GM12878 (cell line): Measurements from ENCODE around the gene NPRL2. TPM values are rescaled to one million over a fixed set of nuclear protein-coding genes. Genes with fewer than 3 reads are reported as not detected.
A peak's percentile ranks its signal among the peaks of the same experiment; 100 is the strongest.

ENCODE experiments used
- ASH2L ChIP-seq: fragments of 300-600, 200-600 bp; sonication (generic); IDR thresholded peaks from 2 replicates; pipeline ENCODE4 v1.6.1; 2017; ENCODE audit warnings: low read depth, mild to moderate bottlenecking, borderline replicate concordance
- CREB1 ChIP-seq: IDR thresholded peaks from 2 replicates; pipeline ENCODE4 v1.6.1; 2012; ENCODE audit warnings: low read depth, mild to moderate bottlenecking, inconsistent platforms
- CTCF ChIP-seq, 3 experiments: IDR thresholded peaks in 2 of 3; conservative IDR thresholded peaks in 1 of 3; 2 replicates each; pipeline ENCODE4 v1.5.1; 2011; ENCODE audit warnings: low read depth in 3 of 3, low read length in 3 of 3, mild to moderate bottlenecking in 3 of 3, control low read depth in 2 of 3, moderate library complexity in 2 of 3, inconsistent platforms in 1 of 3, mixed read lengths in 1 of 3; ENCODE audit not compliant: control insufficient read depth in 2 of 3, insufficient read depth in 1 of 3; ENCODE audit errors: extremely low read depth in 1 of 3
- EED ChIP-seq: sonication (generic); IDR thresholded peaks from 2 replicates; pipeline ENCODE4 v1.6.1; 2016; ENCODE audit warnings: antibody characterized with exemption, low read depth
- EGR1 ChIP-seq, 2 experiments: IDR thresholded peaks; 1 replicate in 1 of 2; 2 replicates in 1 of 2; pipeline ENCODE4 v1.6.1; 2011 to 2012; ENCODE audit warnings: low read depth in 2 of 2, low read length in 2 of 2, borderline replicate concordance in 1 of 2, mild to moderate bottlenecking in 1 of 2, moderate library complexity in 1 of 2
- ETV6 ChIP-seq, 2 experiments: fragments of 450-650 bp in 1 of 2; IDR thresholded peaks in 1 of 2; conservative IDR thresholded peaks in 1 of 2; 2 replicates each; pipeline ENCODE4 v1.6.1; 2014; ENCODE audit warnings: antibody characterized with exemption in 1 of 2, borderline replicate concordance in 1 of 2, low read depth in 1 of 2, mild to moderate bottlenecking in 1 of 2, moderate library complexity in 1 of 2
- HCFC1 ChIP-seq: fragments of 150-350 bp; IDR thresholded peaks from 2 replicates; pipeline ENCODE4 v1.6.1; 2014; ENCODE audit warnings: low read length
- HDAC6 ChIP-seq: fragments of 200-600 bp; sonication (generic); IDR thresholded peaks from one replicate; pipeline ENCODE4 v1.8.0; 2017; ENCODE audit warnings: antibody characterized with exemption; ENCODE audit not compliant: unreplicated experiment
- KAT2A ChIP-seq: conservative IDR thresholded peaks from 2 replicates; pipeline ENCODE4 v1.6.1; 2011; ENCODE audit warnings: low read depth, low read length; ENCODE audit not compliant: control insufficient read depth
- MYC ChIP-seq: IDR thresholded peaks from 2 replicates; pipeline ENCODE4 v1.6.1; 2011; ENCODE audit warnings: mild to moderate bottlenecking, low read length, moderate library complexity, inconsistent platforms; ENCODE audit not compliant: insufficient read depth, insufficient replicate concordance, insufficient read length, severe bottlenecking
- NR2F1 ChIP-seq: fragments of 450-650 bp; conservative IDR thresholded peaks from 2 replicates; pipeline ENCODE4 v1.6.1; 2017; ENCODE audit warnings: mild to moderate bottlenecking
- PAX8 ChIP-seq: fragments of 450-650 bp; IDR thresholded peaks from 2 replicates; pipeline ENCODE4 v1.6.1; 2017; ENCODE audit warnings: mild to moderate bottlenecking, moderate library complexity
- POLR2AphosphoS5 ChIP-seq: IDR thresholded peaks from 2 replicates; pipeline ENCODE4 v1.6.1; 2011; ENCODE audit warnings: mild to moderate bottlenecking, low read length, inconsistent platforms
- RELA ChIP-seq: fragments of 450-650 bp; IDR thresholded peaks from 2 replicates; pipeline ENCODE4 v1.8.0; 2014; ENCODE audit warnings: borderline replicate concordance; ENCODE audit not compliant: partially characterized antibody
- SIN3A ChIP-seq: IDR thresholded peaks from 2 replicates; pipeline ENCODE4 v1.6.1; 2012; ENCODE audit warnings: low read depth, low read length, improper control_type of control experiment
- SMC3 ChIP-seq: IDR thresholded peaks from 2 replicates; pipeline ENCODE4 v1.6.1; 2011; ENCODE audit warnings: low read length, improper control_type of control experiment, borderline replicate concordance
- SREBF2 ChIP-seq: IDR thresholded peaks from 2 replicates; pipeline ENCODE4 v1.6.1; 2012; ENCODE audit warnings: mild to moderate bottlenecking, low read length
- STAT1 ChIP-seq: fragments of 450-650 bp; conservative IDR thresholded peaks from 2 replicates; pipeline ENCODE4 v1.6.1; 2014; ENCODE audit warnings: antibody characterized with exemption, mild to moderate bottlenecking
- TAF1 ChIP-seq: IDR thresholded peaks from 2 replicates; pipeline ENCODE4 v1.6.1; 2011; ENCODE audit warnings: mild to moderate bottlenecking, low read depth, low read length, borderline replicate concordance
- TCF3 ChIP-seq: IDR thresholded peaks from 2 replicates; pipeline ENCODE4 v1.6.1; 2012; ENCODE audit warnings: low read depth, mild to moderate bottlenecking, low read length, borderline replicate concordance; ENCODE audit not compliant: insufficient read depth
- ZSCAN29 ChIP-seq: fragments of 450-650 bp; IDR thresholded peaks from 2 replicates; pipeline ENCODE4 v1.6.1; 2017; ENCODE audit warnings: mild to moderate bottlenecking, moderate library complexity
- polyA plus RNA-seq, 11 experiments: library from polyadenylated mRNA; depleted of rRNA in 4 of 11; unstranded in 6 of 11; stranded (reverse) in 5 of 11; fragments of >200 nt; fragmentation: Nextera tagmentation in 4 of 11; fragmentation: Illumina TruSeq in 1 of 11; extraction: Ambion mirVana in 4 of 11; extraction: Trizol in 1 of 11; gene quantifications; 1 replicate in 1 of 11; 2 replicates in 10 of 11; pipeline versions ENCODE4 v1.2.1 to v1.2.3, GENCODE V29; 2011 to 2016; ENCODE audit warnings: inconsistent platforms in 2 of 11, missing spikeins in 2 of 11, low read depth in 1 of 11
- total RNA-seq, 4 experiments: library from RNA; depleted of rRNA in 3 of 4; stranded (reverse); fragments of >200 nt in 3 of 4; fragmentation: Illumina TruSeq in 1 of 4; extraction: Trizol in 1 of 4; gene quantifications; 2 replicates each; pipeline versions ENCODE4 v1.2.1 to v1.2.3, GENCODE V29; 2013 to 2021
- TF ChIP-seq, protein P1 (sequence below): fragments of 450-650 bp; IDR thresholded peaks from 2 replicates; pipeline ENCODE4 v1.6.1; 2017; ENCODE audit warnings: mild to moderate bottlenecking, moderate library complexity
- TF ChIP-seq, protein P2 (sequence below): fragments of 150-350 bp; IDR thresholded peaks from 2 replicates; pipeline ENCODE4 v1.6.1; 2014; ENCODE audit warnings: mild to moderate bottlenecking, low read depth, low read length

The NPRL2 gene
- total and polyA plus RNA-seq, 10 of the 15 experiments (the other 5 are each of a cell fraction or from before 2014, with no cell fraction given) = 17.8 to 54.2 (median 32.9) TPM

DNA sequence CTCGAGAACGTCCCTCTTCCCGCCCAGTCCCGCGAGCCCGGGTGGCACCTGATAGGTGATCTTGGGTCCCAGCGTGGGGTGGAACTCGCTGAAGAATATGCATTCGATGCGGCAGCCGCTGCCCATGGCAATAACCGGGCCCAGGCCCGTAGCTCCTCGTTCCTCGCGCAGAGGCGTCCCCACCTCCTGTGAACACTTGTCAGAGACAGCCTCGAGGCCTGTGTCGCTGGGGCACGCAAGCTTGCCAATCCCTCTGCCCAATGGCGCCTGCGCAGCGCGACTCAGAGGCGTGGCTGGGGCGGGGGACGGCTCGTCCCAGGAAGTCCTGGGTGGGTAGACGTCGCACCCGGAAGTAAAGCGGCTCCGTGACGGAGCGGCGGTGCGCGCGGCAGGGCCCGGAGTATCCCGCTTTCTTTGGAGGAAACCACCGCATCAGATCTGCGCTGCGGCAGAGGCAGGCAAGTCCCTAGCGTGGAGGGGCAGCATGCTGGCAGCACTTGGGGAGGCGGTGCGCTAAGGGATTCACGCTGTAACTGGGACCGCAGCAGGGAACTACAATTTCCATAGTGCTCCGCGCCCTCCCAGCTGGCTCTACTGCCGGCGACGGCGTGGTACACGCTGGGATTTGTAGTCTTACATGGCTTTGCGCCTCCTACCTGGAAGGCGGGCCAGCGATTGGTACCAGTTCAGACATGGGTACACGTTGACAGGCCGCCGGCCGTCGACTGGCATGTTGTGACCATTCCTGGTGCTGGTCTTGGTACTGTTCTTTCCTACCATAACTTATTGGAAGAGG is at the start of gene NPRL2, which contains the start of gene CYB561D2 (continued):
- TF ChIP-seq, protein P1, sequence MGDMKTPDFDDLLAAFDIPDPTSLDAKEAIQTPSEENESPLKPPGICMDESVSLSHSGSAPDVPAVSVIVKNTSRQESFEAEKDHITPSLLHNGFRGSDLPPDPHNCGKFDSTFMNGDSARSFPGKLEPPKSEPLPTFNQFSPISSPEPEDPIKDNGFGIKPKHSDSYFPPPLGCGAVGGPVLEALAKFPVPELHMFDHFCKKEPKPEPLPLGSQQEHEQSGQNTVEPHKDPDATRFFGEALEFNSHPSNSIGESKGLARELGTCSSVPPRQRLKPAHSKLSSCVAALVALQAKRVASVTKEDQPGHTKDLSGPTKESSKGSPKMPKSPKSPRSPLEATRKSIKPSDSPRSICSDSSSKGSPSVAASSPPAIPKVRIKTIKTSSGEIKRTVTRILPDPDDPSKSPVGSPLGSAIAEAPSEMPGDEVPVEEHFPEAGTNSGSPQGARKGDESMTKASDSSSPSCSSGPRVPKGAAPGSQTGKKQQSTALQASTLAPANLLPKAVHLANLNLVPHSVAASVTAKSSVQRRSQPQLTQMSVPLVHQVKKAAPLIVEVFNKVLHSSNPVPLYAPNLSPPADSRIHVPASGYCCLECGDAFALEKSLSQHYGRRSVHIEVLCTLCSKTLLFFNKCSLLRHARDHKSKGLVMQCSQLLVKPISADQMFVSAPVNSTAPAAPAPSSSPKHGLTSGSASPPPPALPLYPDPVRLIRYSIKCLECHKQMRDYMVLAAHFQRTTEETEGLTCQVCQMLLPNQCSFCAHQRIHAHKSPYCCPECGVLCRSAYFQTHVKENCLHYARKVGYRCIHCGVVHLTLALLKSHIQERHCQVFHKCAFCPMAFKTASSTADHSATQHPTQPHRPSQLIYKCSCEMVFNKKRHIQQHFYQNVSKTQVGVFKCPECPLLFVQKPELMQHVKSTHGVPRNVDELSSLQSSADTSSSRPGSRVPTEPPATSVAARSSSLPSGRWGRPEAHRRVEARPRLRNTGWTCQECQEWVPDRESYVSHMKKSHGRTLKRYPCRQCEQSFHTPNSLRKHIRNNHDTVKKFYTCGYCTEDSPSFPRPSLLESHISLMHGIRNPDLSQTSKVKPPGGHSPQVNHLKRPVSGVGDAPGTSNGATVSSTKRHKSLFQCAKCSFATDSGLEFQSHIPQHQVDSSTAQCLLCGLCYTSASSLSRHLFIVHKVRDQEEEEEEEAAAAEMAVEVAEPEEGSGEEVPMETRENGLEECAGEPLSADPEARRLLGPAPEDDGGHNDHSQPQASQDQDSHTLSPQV = no peak
- TF ChIP-seq SREBF2 = 0 out of 2 replicates have a peak, but pooled peaks have one; percentile 12
- peak; percentile 92 for TF ChIP-seq POLR2AphosphoS5
- TF ChIP-seq ZSCAN29 = no peak
- peak; percentile 64; the same call in 1 of the 2 replicates for TF ChIP-seq TAF1
- no peak for TF ChIP-seq TCF3
- TF ChIP-seq MYC = no peak
- no peak for TF ChIP-seq ASH2L
- no peak for TF ChIP-seq HDAC6
- no peak for TF ChIP-seq KAT2A
- TF ChIP-seq, protein P2, sequence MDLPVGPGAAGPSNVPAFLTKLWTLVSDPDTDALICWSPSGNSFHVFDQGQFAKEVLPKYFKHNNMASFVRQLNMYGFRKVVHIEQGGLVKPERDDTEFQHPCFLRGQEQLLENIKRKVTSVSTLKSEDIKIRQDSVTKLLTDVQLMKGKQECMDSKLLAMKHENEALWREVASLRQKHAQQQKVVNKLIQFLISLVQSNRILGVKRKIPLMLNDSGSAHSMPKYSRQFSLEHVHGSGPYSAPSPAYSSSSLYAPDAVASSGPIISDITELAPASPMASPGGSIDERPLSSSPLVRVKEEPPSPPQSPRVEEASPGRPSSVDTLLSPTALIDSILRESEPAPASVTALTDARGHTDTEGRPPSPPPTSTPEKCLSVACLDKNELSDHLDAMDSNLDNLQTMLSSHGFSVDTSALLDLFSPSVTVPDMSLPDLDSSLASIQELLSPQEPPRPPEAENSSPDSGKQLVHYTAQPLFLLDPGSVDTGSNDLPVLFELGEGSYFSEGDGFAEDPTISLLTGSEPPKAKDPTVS = no peak
- TF ChIP-seq SIN3A = peak; percentile 73
- no peak for TF ChIP-seq SMC3
- peak; percentile 100 for TF ChIP-seq HCFC1
- no peak; the same call in 1 of the 2 replicates for TF ChIP-seq EED
- TF ChIP-seq EGR1 (IDR thresholded peaks at IDR 0.05; ENCODE audit: borderline replicate concordance in 1 of 2, low read depth in 2 of 2, low read length in 2 of 2) = no peak
- no peak for TF ChIP-seq NR2F1
- TF ChIP-seq CTCF (IDR thresholded peaks at IDR 0.05 in 2 of 3, conservative IDR thresholded peaks at IDR 0.05 in 1 of 3; ENCODE audit: control insufficient read depth in 2 of 3, extremely low read depth in 1 of 3, insufficient read depth in 1 of 3, low read depth in 3 of 3, low read length in 3 of 3) = no peak
- TF ChIP-seq PAX8 = no peak
- no peak for TF ChIP-seq STAT1
- TF ChIP-seq RELA = no peak
- 0 out of 4 replicates have a peak, but pooled peaks of 1 of the 2 experiments have one; percentile 27 for TF ChIP-seq ETV6 (conservative IDR thresholded peaks at IDR 0.05 in 1 of 2, IDR thresholded peaks at IDR 0.05 in 1 of 2; ENCODE audit: borderline replicate concordance in 1 of 2, low read depth in 1 of 2)
- peak; percentile 91 for TF ChIP-seq CREB1
